GM23248 (cell line): Measurements from ENCODE around the gene TRPM2. TPM values are rescaled to one million over a fixed set of nuclear protein-coding genes. Genes with fewer than 3 reads are reported as not detected.

ENCODE experiments used
- DNase-seq: peaks from one replicate; pipeline ENCODE4 v3.0.0-alpha.2; 2015
- H2AFZ ChIP-seq: fragments of 200-600 bp; sonication (generic); 2 replicates; pipeline ENCODE4 v1.6.1; 2016; ENCODE audit warnings: antibody characterized with exemption
- H3F3A ChIP-seq: fragments of 200-600 bp; sonication (generic); 2 replicates; pipeline ENCODE4 v1.6.1; 2016; ENCODE audit warnings: mild to moderate bottlenecking, antibody characterized with exemption, mixed run types; ENCODE audit not compliant: insufficient read depth
- H3K27ac ChIP-seq: fragments of 200-600 bp; sonication (generic); 2 replicates; pipeline ENCODE4 v1.5.1; 2016; ENCODE audit warnings: mild to moderate bottlenecking
- H3K27me3 ChIP-seq: fragments of 200-600 bp; sonication (generic); replicated peaks from 2 replicates; pipeline ENCODE4 v1.6.1; 2016; ENCODE audit warnings: mild to moderate bottlenecking; ENCODE audit not compliant: insufficient read depth
- H3K36me3 ChIP-seq: fragments of 200-600 bp; sonication (generic); 2 replicates; pipeline ENCODE4 v1.6.1; 2016; ENCODE audit warnings: low read depth, mild to moderate bottlenecking
- H3K4me1 ChIP-seq: fragments of 200-600 bp; sonication (generic); 2 replicates; pipeline ENCODE4 v1.6.1; 2016; ENCODE audit warnings: mild to moderate bottlenecking; ENCODE audit not compliant: insufficient read depth
- H3K4me2 ChIP-seq: fragments of 200-600 bp; sonication (generic); one replicate; pipeline ENCODE4 v1.6.1; 2016; ENCODE audit warnings: mild to moderate bottlenecking; ENCODE audit not compliant: unreplicated experiment
- H3K4me3 ChIP-seq: fragments of 200-600 bp; sonication (generic); 2 replicates; pipeline ENCODE4 v1.5.1; 2016; ENCODE audit warnings: mild to moderate bottlenecking
- H3K79me2 ChIP-seq: fragments of 200-600 bp; sonication (generic); 2 replicates; pipeline ENCODE4 v1.6.1; 2016; ENCODE audit warnings: mild to moderate bottlenecking; ENCODE audit not compliant: insufficient read depth
- H3K9ac ChIP-seq: fragments of 200-600 bp; sonication (generic); 2 replicates; pipeline ENCODE4 v1.6.1; 2016; ENCODE audit warnings: mild to moderate bottlenecking
- H3K9me2 ChIP-seq: fragments of 200-600 bp; sonication (generic); 2 replicates; pipeline ENCODE4 v1.6.1; 2016; ENCODE audit warnings: mixed run types, mild to moderate bottlenecking, moderate library complexity; ENCODE audit not compliant: insufficient read depth
- H3K9me3 ChIP-seq: fragments of 200-600 bp; sonication (generic); one replicate; pipeline ENCODE4 v1.6.1; 2017; ENCODE audit warnings: low read depth
- H4K20me1 ChIP-seq: fragments of 200-600 bp; sonication (generic); 2 replicates; pipeline ENCODE4 v1.6.0; 2016; ENCODE audit not compliant: insufficient read depth
- EZH2 ChIP-seq: fragments of 200-600 bp; sonication (generic); IDR thresholded peaks from 2 replicates; pipeline ENCODE4 v1.6.1; 2018; ENCODE audit warnings: antibody characterized with exemption, mild to moderate bottlenecking; ENCODE audit not compliant: insufficient read depth, poor library complexity, severe bottlenecking
- EZH2phosphoT487 ChIP-seq: fragments of 200-600 bp; sonication (generic); IDR thresholded peaks from 2 replicates; pipeline ENCODE4 v1.6.1; 2018; ENCODE audit warnings: antibody characterized with exemption, moderate library complexity, mild to moderate bottlenecking, low read depth; ENCODE audit not compliant: insufficient read depth
- WGBS, 2 experiments: methylation state at CpG; one replicate each; pipeline ENCODE4 v1.1.6; 2015 to 2017; ENCODE audit warnings: low lambda C conversion rate in 2 of 2, low coverage in 1 of 2; ENCODE audit errors: missing lambda C conversion rate in 2 of 2; 5-methylcytosine and 5-hydroxymethylcytosine counted together
- in situ Hi-C: fragments of 300-500 bp; cut with MboI; formaldehyde crosslinking; loops from 2 replicates; pipeline ENCODE4 v1.15.0; 2020
- polyA plus RNA-seq: library from polyadenylated mRNA; unstranded; fragments of >200 nt; fragmentation: Nextera tagmentation; extraction: Ambion mirVana; gene quantifications from 2 replicates; pipeline ENCODE4 v1.2.1, GENCODE V29; 2016
- total RNA-seq: library from RNA; depleted of rRNA; stranded (reverse); fragments of >200 nt; shearing (Covaris generic); gene quantifications from 2 replicates; pipeline ENCODE4 v1.2.3, GENCODE V29; 2014

The TRPM2 gene
- total and polyA plus RNA-seq, 2 experiments from 2014 or later, result 0.22 TPM; not detected in 1

DNA sequence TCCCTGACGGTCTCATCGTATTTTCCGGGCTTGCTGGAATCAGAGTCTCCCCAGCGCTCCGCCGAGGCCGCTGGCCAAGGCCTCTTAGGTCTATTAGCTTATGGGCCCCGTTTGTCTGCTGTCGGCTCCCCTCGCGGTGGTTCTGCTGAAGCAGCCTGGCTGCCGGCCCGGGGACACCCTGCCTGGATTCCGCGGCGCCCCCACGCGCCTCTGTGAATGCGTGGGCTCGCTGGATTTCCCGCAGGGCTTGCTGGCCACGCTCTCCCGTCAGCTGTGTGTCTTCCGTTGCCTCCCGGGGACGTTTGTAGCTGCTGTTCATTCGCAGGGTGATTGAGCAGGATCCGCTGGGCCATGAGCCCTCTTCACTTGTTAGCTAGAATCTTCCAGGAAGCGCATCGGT, 110.3 kb downstream of the TRPM2 start:
- no peaks in the 10 kb centered on the region for H3K36me3 ChIP-seq
- in situ Hi-C loops, result no loop called here
- H3K79me2 ChIP-seq, result no peaks in the 10 kb centered on the region
- no peaks in the 10 kb centered on the region for H3F3A ChIP-seq
- no peaks in the 10 kb centered on the region for H3K27me3 ChIP-seq
- no peak overlapping the region for H3K4me2 ChIP-seq
- no peaks in the 10 kb centered on the region for H3K4me1 ChIP-seq
- DNase-seq, result no peak
- TF ChIP-seq EZH2phosphoT487, result no peak
- no peak for TF ChIP-seq EZH2
- H3K4me3 ChIP-seq, result no peak overlapping the region
- 64 to 68% methylated on average over 23 to 30 of the region's 30 CpGs for WGBS, 2 experiments
- H3K9me2 ChIP-seq, result no peaks in the 10 kb centered on the region
- no peak overlapping the region for H3K9ac ChIP-seq
- no peaks in the 10 kb centered on the region for H3K9me3 ChIP-seq
- H2AFZ ChIP-seq, result no peak overlapping the region
- H4K20me1 ChIP-seq, result no peaks in the 10 kb centered on the region
- H3K27ac ChIP-seq, result no peak overlapping the region

DNA sequence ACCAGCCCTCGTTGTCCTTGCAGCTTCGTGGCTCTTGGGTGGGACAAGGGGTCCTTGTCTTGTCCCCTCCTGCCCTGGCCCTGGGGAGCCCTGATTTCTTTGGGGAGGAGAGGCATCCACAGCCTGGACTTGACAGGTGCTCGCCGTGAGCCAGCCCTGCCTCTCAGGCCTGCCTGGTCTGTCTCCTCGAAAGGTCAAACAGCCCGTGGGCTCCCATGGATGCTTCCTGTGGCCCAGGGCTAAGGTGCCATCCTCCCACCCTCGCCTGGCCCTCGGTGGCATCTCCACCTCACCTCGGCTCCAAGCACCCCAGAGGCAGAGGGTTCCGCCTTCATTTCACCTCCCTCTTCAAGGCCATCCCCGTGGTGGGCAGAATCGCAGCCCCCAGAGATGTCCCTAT, 110.9 kb downstream of the TRPM2 start:
- Histone ChIP-seq H3K9me2 (no peaks in the 10 kb centered on the region), H3F3A (no peaks in the 10 kb centered on the region), H2AFZ (no peak overlapping the region), H3K4me3 (no peak overlapping the region), H3K9me3 (no peaks in the 10 kb centered on the region), H3K79me2 (no peaks in the 10 kb centered on the region), H3K9ac (no peak overlapping the region), H3K36me3 (no peaks in the 10 kb centered on the region), H3K4me1 (no peaks in the 10 kb centered on the region), H3K27me3 (no peaks in the 10 kb centered on the region), H3K4me2 (no peak overlapping the region), H4K20me1 (no peaks in the 10 kb centered on the region), H3K27ac (no peak overlapping the region)
- in situ Hi-C loops, result no loop called here
- DNase-seq, result no peak
- TF ChIP-seq EZH2phosphoT487 (no peak), EZH2 (no peak)
- WGBS, 2 experiments, result 61 to 66% methylated on average over 12 of the region's 12 CpGs

DNA sequence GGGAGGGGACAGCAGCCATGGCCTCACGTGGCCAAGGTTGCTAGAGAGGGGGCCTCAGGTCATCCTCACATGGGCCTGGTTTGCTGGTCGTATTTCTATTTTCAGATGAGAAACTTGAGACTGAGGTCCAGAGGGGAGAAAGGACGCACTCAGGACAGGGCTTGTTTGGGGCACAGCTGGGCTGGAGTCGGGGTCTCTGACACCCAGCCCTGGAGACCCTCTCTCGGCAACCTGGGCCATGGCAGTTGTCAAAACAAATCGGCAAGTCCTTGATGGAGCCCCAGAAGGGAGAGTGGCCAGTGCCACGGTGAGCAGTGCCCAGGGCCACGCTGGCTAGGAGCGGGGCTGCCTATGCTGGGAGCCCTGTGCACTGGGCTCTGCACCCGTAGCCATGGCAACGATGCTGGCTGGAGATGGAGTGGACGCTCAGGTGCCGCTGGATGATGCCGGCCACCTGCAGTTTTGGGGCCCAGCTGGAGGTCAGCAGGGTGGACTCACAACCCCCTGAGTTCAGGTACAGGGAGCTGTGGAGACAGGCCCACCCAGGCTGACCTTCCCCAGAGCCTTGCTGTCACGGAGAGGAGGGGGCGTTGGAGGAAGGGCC, 113.0 kb downstream of the TRPM2 start:
- Histone ChIP-seq H4K20me1 (no peaks in the 10 kb centered on the region), H3F3A (no peaks in the 10 kb centered on the region), H3K4me1 (no peaks in the 10 kb centered on the region), H3K36me3 (no peaks in the 10 kb centered on the region), H3K9me3 (no peaks in the 10 kb centered on the region), H3K4me2 (no peak overlapping the region), H3K27ac (no peak overlapping the region), H3K9me2 (no peaks in the 10 kb centered on the region), H2AFZ (no peak overlapping the region), H3K27me3 (no peaks in the 10 kb centered on the region), H3K9ac (no peak overlapping the region), H3K79me2 (no peaks in the 10 kb centered on the region), H3K4me3 (no peak overlapping the region)
- no peak for TF ChIP-seq EZH2
- no peak for TF ChIP-seq EZH2phosphoT487
- no peak for DNase-seq
- in situ Hi-C loops, result no loop called here
- 66 to 68% methylated on average over 16 of the region's 16 CpGs for WGBS, 2 experiments

DNA sequence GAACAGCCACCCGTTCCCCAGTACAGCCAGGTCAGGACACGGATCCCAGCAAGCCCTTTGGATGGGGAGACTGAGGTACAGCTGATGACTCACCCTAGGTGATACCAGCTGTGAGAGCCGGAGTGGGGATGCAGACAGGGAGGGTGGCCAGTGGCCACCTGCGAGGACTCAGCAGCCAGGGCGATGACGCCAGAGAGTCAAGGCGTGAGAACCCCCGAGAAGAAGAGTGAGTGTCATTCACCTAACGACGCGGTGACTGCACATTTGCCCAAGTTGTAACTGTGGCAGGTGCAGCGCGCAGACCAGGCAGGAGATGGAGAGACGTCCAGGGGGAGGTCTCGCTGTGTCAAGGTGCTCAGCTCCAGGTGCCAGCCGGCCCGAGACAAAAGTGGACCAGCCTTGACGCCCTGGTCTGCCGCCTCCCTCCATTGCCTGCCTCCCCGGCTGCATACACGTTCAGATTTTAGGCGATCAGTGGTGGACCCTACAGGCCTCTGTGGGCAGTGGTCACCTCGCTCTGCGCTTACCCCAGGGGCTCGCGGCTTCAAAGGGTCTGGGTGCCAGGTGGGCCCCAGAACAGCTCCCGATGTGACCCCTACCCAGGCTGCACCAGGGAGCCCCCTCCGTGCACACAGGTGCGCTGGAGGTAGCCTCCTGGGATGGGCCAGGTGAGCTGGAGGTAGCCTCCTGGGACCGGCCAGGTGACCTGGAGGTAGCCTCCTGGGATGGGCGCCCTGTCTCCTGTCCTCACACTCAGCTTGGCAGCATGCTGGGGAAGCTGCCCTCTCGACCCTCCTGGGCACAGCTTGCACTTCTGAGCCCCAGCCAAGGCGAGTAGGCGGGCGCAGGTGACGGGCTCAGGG, 113.8 kb downstream of the TRPM2 start:
- no peaks in the 10 kb centered on the region for H3F3A ChIP-seq
- TF ChIP-seq EZH2, result no peak
- no peak for TF ChIP-seq EZH2phosphoT487

More for the DNA sequence above, 113.8 kb downstream of the TRPM2 start:
- 77 to 82% methylated on average over 26 to 35 of the region's 36 CpGs for WGBS, 2 experiments
- Histone ChIP-seq H2AFZ (no peak overlapping the region), H4K20me1 (no peaks in the 10 kb centered on the region), H3K36me3 (no peaks in the 10 kb centered on the region), H3K9me3 (no peaks in the 10 kb centered on the region), H3K9ac (no peak overlapping the region), H3K9me2 (no peaks in the 10 kb centered on the region), H3K4me2 (no peak overlapping the region), H3K27ac (no peak overlapping the region), H3K27me3 (no peaks in the 10 kb centered on the region), H3K4me1 (no peaks in the 10 kb centered on the region), H3K79me2 (no peaks in the 10 kb centered on the region), H3K4me3 (no peak overlapping the region)
- no peak for DNase-seq
- in situ Hi-C loops, result no loop called here
